IMR-90 (cell line): ENCODE results near the gene ISG20L2.

Experiments
- CEBPB ChIP-seq: IDR thresholded peaks from 2 replicates; pipeline ENCODE4 v1.6.1; 2012; ENCODE audit warnings: low read depth, low read length, improper control_type of control experiment
- CHD1 ChIP-seq: IDR thresholded peaks from 2 replicates; pipeline ENCODE4 v1.6.1; 2012; ENCODE audit warnings: low read depth, low read length, improper control_type of control experiment
- CTCF ChIP-seq: conservative IDR thresholded peaks from 2 replicates; pipeline ENCODE4 v1.5.1; 2012; ENCODE audit warnings: mild to moderate bottlenecking, low read depth, low read length, improper control_type of control experiment
- FOS ChIP-seq: fragments of 150-350 bp; IDR thresholded peaks from 2 replicates; pipeline ENCODE4 v1.6.1; 2016; ENCODE audit warnings: low read depth, low read length
- MAFK ChIP-seq: IDR thresholded peaks from 2 replicates; pipeline ENCODE4 v1.6.1; 2012; ENCODE audit warnings: low read depth, low read length, improper control_type of control experiment
- MAZ ChIP-seq: IDR thresholded peaks from 2 replicates; pipeline ENCODE4 v1.6.1; 2012; ENCODE audit warnings: low read depth, mild to moderate bottlenecking, low read length, improper control_type of control experiment, moderate library complexity, borderline replicate concordance
- MXI1 ChIP-seq: IDR thresholded peaks from 2 replicates; pipeline ENCODE4 v1.6.1; 2012; ENCODE audit warnings: low read depth, mild to moderate bottlenecking, low read length, moderate library complexity, borderline replicate concordance
- NFE2L2 ChIP-seq: fragments of 150-350 bp; IDR thresholded peaks from 2 replicates; pipeline ENCODE4 v1.6.1; 2016; ENCODE audit warnings: low read depth, mild to moderate bottlenecking, low read length
- POLR2A ChIP-seq: IDR thresholded peaks from 2 replicates; pipeline ENCODE4 v1.6.1; 2012; ENCODE audit warnings: mild to moderate bottlenecking, low read depth, low read length
- RAD21 ChIP-seq: IDR thresholded peaks from 2 replicates; pipeline ENCODE4 v1.6.1; 2012; ENCODE audit warnings: low read length, improper control_type of control experiment
- RCOR1 ChIP-seq: IDR thresholded peaks from 2 replicates; pipeline ENCODE4 v1.6.1; 2012; ENCODE audit warnings: mild to moderate bottlenecking, low read length, improper control_type of control experiment; ENCODE audit not compliant: insufficient replicate concordance
- RFX5 ChIP-seq: IDR thresholded peaks from 2 replicates; pipeline ENCODE4 v1.8.0; 2012; ENCODE audit warnings: low read depth, mild to moderate bottlenecking, low read length, moderate library complexity
- SMC3 ChIP-seq: fragments of 150-350 bp; IDR thresholded peaks from 2 replicates; pipeline ENCODE4 v1.6.1; 2016; ENCODE audit warnings: low read depth, mild to moderate bottlenecking, antibody characterized with exemption, low read length, moderate library complexity
- USF2 ChIP-seq: fragments of 150-350 bp; IDR thresholded peaks from 2 replicates; pipeline ENCODE4 v1.6.1; 2017; ENCODE audit warnings: mild to moderate bottlenecking, antibody characterized with exemption, low read length, low read depth

GRCh38 chr1:156721535-156721934 is 7.0 kb downstream of the ISG20L2 start:
- TF ChIP-seq CTCF: no peak
- no peak for TF ChIP-seq MAFK
- TF ChIP-seq POLR2A: no peak
- TF ChIP-seq USF2: no peak
- no peak for TF ChIP-seq RFX5
- TF ChIP-seq SMC3: no peak
- no peak for TF ChIP-seq MXI1
- TF ChIP-seq FOS: no peak
- no peak for TF ChIP-seq CEBPB
- no peak for TF ChIP-seq CHD1
- TF ChIP-seq MAZ: no peak
- no peak for TF ChIP-seq RCOR1
- no peak for TF ChIP-seq RAD21
- no peak for TF ChIP-seq NFE2L2
